ENCODE results near the gene CCDC174.

The CCDC174 gene

GRCh38 chr3:14703791-14704190, 52.2 kb downstream of the CCDC174 start:
- DNase-seq, result no peak

- DNase-seq, result no peak
Measured at GRCh38 chr3:14706096-14706495, 54.5 kb downstream of the CCDC174 start.

DNA sequence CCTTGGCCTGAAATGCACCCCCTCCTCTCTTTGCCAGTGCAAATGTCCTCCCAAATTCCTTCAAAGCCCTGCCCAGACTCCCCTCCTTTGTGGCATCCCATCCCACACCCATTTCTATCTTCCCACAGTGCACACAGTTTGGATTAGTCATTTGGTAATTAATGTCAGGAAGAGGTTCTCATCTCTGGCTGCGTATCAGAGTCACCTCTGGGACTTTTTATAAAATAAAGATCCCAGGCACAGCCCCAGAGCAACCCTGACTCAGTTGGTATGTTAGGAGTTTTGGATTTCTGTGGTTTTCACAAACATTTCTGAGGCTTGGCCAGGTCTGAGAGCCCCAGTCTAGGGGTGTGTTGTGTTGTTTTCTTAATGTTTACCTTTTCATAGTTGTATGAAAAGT, 65.0 kb downstream of the CCDC174 start:
- DNase-seq, result no peak

DNA sequence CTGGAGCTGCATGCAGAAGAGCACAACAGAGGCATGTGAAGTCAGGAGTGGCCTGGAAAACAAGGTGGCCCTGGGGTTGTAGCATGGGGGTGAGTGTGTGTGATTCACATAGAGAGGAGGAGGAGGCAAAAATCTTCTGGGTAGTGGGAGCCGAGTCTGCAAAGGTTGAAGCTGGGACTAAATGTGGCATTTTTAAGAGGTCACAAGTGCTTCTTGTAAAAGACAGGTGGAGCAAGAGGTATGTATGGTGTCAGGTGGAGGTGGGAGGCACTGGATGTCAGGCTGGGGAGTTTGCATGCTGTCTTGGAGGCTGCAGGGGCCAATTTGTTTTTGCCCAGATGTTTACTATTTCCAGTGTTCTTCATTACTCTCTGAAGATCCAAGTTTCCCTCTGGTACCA, 65.7 kb downstream of the CCDC174 start:
- DNase-seq, result no peak

- DNase-seq, result no peak
Measured at GRCh38 chr3:14718539-14718938, 67.0 kb downstream of the CCDC174 start.

DNA sequence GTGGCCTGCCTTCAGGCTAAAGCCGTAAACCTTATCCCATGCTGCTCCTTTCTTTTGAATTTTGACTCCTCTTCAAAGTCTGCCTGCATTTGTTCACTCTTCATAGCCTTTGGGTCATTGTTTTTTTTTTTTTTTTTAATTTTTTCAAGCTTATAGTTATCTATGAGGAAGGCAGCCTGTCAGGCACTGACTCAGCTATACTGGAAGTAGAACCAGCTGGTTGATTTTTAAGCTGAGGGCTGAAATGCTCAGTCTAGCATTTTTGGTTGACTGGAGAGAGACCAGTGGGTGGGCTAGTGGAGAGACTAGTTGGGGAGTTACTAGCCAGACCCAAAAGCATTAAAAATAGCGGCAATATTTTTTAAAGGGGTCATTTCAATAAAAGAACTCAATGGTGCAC, 67.4 kb downstream of the CCDC174 start:
- no peak for DNase-seq

DNA sequence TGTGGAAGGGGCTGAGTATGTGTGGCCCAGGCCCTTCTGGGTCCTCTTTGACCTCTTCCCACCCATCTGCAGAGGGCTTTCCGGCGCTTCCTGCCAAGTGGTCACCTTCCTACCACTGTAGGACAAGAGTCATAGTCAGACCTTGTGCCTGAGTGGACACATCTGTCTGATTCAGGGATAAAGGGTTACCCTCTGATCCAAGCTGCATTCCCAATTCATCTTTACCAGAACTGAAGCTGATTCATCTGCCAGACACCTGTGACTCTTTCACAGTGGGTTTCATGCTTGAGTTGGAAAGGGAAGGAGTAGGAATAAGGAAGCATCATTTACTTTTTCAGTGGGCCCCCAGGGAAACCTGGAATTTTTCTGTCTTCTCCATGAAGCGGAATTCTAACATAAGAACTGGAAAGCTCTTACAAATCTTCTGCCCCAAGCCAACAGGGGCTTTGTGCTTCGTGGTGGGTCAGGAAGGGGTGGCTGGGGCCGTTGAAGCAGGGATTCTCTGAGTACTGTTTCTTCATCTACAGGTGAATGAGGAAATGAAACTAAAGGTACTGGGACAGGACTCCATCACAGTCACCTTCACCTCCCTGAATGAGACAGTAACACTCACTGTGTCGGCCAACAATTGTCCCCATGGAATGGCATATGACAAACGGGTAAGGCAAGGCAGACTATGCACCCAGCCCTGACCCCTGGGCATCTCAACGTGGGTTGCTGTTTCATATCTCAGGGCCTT, 69.7 kb downstream of the CCDC174 start:
- DNase-seq, result no peak

Measured in activated T-cell treated with anti-CD3 and anti-CD28 coated beads, Interleukin-2, amount 50 U/mL, for 1 hour (primary cell).